HepG2 (cell line): ENCODE measurements around the gene TMCC1. TPM values are rescaled to one million over a fixed set of nuclear protein-coding genes. Genes with fewer than 3 reads are reported as not detected.

Experiments
- ISX ChIP-seq: sonication (generic); formaldehyde crosslinking; conservative IDR thresholded peaks from 2 replicates; pipeline ENCODE4 v1.5.0; 2020; ENCODE audit warnings: missing genetic modification reagents
- JUN ChIP-seq: sonication (generic); formaldehyde crosslinking; IDR thresholded peaks from 2 replicates; pipeline ENCODE4 v1.4.0; 2020; ENCODE audit warnings: mild to moderate bottlenecking, missing genetic modification reagents
- KAT2B ChIP-seq: fragments of 150-350 bp; IDR thresholded peaks from 2 replicates; pipeline ENCODE4 v1.6.1; 2014; ENCODE audit warnings: low read depth, low read length, borderline replicate concordance
- KDM6A ChIP-seq: IDR thresholded peaks from 2 replicates; pipeline ENCODE4 v1.6.1; 2016; ENCODE audit warnings: low read depth
- MED13 ChIP-seq: sonication (generic); formaldehyde crosslinking; IDR thresholded peaks from 2 replicates; pipeline ENCODE4 v1.5.0; 2020; ENCODE audit warnings: missing genetic modification reagents
- NR3C1 ChIP-seq: sonication (generic); formaldehyde crosslinking; IDR thresholded peaks from 2 replicates; pipeline ENCODE4 v1.4.0; 2020; ENCODE audit warnings: missing genetic modification reagents
- RCOR2 ChIP-seq: IDR thresholded peaks from 2 replicates; pipeline ENCODE4 v1.6.1; 2016; ENCODE audit warnings: missing biosample characterization, missing genetic modification reagents
- SALL2 ChIP-seq: sonication (generic); formaldehyde crosslinking; IDR thresholded peaks from 2 replicates; pipeline ENCODE4 v1.8.1; 2023; ENCODE audit warnings: mild to moderate bottlenecking, missing genetic modification reagents, inconsistent platforms
- SOX5 ChIP-seq: IDR thresholded peaks from 2 replicates; pipeline ENCODE4 v1.6.1; 2016; ENCODE audit warnings: borderline replicate concordance
- TFDP2 ChIP-seq: sonication (generic); formaldehyde crosslinking; IDR thresholded peaks from 2 replicates; pipeline ENCODE4 v1.4.0; 2020; ENCODE audit warnings: missing genetic modification reagents
- ZBTB3 ChIP-seq: sonication (generic); formaldehyde crosslinking; IDR thresholded peaks from 2 replicates; pipeline ENCODE4 v1.4.0; 2020; ENCODE audit warnings: low read depth, mild to moderate bottlenecking, moderate library complexity, missing genetic modification reagents, borderline replicate concordance
- ZEB1 ChIP-seq: IDR thresholded peaks from 2 replicates; pipeline ENCODE4 v1.6.1; 2012; ENCODE audit warnings: mild to moderate bottlenecking, low read depth, inconsistent platforms; ENCODE audit not compliant: insufficient replicate concordance
- ZKSCAN1 ChIP-seq: fragments of 150-350 bp; IDR thresholded peaks from 2 replicates; pipeline ENCODE4 v1.6.1; 2014; ENCODE audit warnings: low read length
- ZNF160 ChIP-seq: sonication (generic); formaldehyde crosslinking; IDR thresholded peaks from 2 replicates; pipeline ENCODE4 v1.8.0; 2022; ENCODE audit warnings: mild to moderate bottlenecking, inconsistent platforms, missing genetic modification reagents
- ZNF207 ChIP-seq: fragments of 450-650 bp; IDR thresholded peaks from 2 replicates; pipeline ENCODE4 v1.6.1; 2016; ENCODE audit warnings: antibody characterized with exemption, borderline replicate concordance
- ZNF282 ChIP-seq: fragments of 450-650 bp; IDR thresholded peaks from 2 replicates; pipeline ENCODE4 v1.6.1; 2018; ENCODE audit not compliant: partially characterized antibody
- ZNF33A ChIP-seq: sonication (generic); formaldehyde crosslinking; IDR thresholded peaks from 2 replicates; pipeline ENCODE4 v1.5.1; 2020; ENCODE audit warnings: missing genetic modification reagents, mild to moderate bottlenecking, moderate library complexity, borderline replicate concordance
- ZNF367 ChIP-seq: sonication (generic); formaldehyde crosslinking; IDR thresholded peaks from 2 replicates; pipeline ENCODE4 v1.4.0; 2020; ENCODE audit warnings: missing genetic modification reagents, borderline replicate concordance
- ZNF512 ChIP-seq: sonication (generic); formaldehyde crosslinking; IDR thresholded peaks from 2 replicates; pipeline ENCODE4 v1.4.0; 2020; ENCODE audit warnings: mild to moderate bottlenecking, missing genetic modification reagents
- ZNF562 ChIP-seq: sonication (generic); formaldehyde crosslinking; IDR thresholded peaks from 2 replicates; pipeline ENCODE4 v1.8.0; 2022; ENCODE audit warnings: missing genetic modification reagents, borderline replicate concordance
- ZNF660 ChIP-seq: sonication (generic); formaldehyde crosslinking; IDR thresholded peaks from 2 replicates; pipeline ENCODE4 v1.5.1; 2020; ENCODE audit warnings: mild to moderate bottlenecking, low read depth, missing genetic modification reagents, borderline replicate concordance
- ZNF672 ChIP-seq: sonication (generic); formaldehyde crosslinking; IDR thresholded peaks from 2 replicates; pipeline ENCODE4 v1.8.1; 2022; ENCODE audit warnings: missing genetic modification reagents
- polyA plus RNA-seq, 8 experiments: library from polyadenylated mRNA; depleted of rRNA in 3 of 8; stranded (reverse) in 7 of 8; unstranded in 1 of 8; fragments of >200 nt; fragmentation: Illumina TruSeq in 4 of 8; extraction: Trizol in 4 of 8; gene quantifications; 2 replicates each; pipeline versions ENCODE4 v1.2.1 to v1.2.3, GENCODE V29; 2011 to 2016; ENCODE audit warnings: low read depth in 4 of 8, missing spikeins in 1 of 8, mixed read lengths in 1 of 8; ENCODE audit not compliant: insufficient read depth in 1 of 8
- total RNA-seq, 5 experiments: library from RNA; depleted of rRNA; stranded (reverse); fragments of >200 nt; fragmentation: Illumina TruSeq; extraction: Trizol; gene quantifications; 2 replicates each; pipeline ENCODE4 v1.2.3, GENCODE V29; 2016; ENCODE audit warnings: low read depth in 1 of 5
- TF ChIP-seq, protein P1 (sequence below): sonication (generic); formaldehyde crosslinking; IDR thresholded peaks from 2 replicates; pipeline ENCODE4 v1.4.0; 2020; ENCODE audit warnings: missing genetic modification reagents, borderline replicate concordance
- TF ChIP-seq, protein P2 (sequence below): sonication (generic); formaldehyde crosslinking; conservative IDR thresholded peaks from 2 replicates; pipeline ENCODE4 v1.8.1; 2023; ENCODE audit warnings: missing genetic modification reagents
- TF ChIP-seq, protein P3 (sequence below): IDR thresholded peaks from 2 replicates; pipeline ENCODE4 v1.6.1; 2016

The TMCC1 gene
- total and polyA plus RNA-seq, 2 of the 13 experiments (the other 11 are each of a cell fraction or from before 2014, with no cell fraction given): 12.1 to 264 TPM

DNA sequence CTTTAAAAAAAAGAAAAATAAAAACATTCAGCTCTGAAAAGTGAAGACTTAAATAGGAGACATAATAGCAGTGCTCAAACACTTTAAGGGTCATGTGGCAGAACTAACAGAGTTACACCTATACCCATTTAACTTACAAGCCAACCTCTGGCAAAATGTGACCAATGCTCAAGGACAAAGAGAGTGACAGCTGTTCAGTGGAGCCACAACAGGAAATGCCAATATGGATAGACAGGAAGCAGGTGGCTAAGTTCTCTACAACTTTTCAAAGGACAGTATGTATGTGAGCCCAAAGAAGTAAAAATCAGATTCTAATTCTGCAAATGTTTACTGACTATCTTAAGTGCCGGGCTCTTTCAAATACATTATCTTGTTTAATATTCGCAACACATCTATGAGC lies 3.4 kb downstream of the TMCC1 start (continued):
- TF ChIP-seq ZNF282 (no peak), ZNF367 (CRISPR knock-in tag) (no peak), ZEB1 (no peak), ZNF562 (CRISPR knock-in tag) (no peak), SALL2 (CRISPR knock-in tag) (no peak), ZNF512 (no peak), TFDP2 (CRISPR knock-in tag) (no peak), KAT2B (no peak), NR3C1 (no peak), JUN (CRISPR knock-in tag) (no peak), KDM6A (CRISPR knock-in tag) (no peak), ZNF660 (CRISPR knock-in tag) (no peak), ZKSCAN1 (no peak), ZNF207 (no peak), ZNF160 (CRISPR knock-in tag) (no peak), RCOR2 (peak; percentile 72; the same call in 1 of the 2 replicates), ZNF33A (CRISPR knock-in tag) (no peak), ZNF672 (CRISPR knock-in tag) (no peak), ISX (no peak), SOX5 (peak; percentile 53; the same call in 1 of the 2 replicates), MED13 (CRISPR knock-in tag) (no peak), ZBTB3 (CRISPR knock-in tag) (no peak)
- TF ChIP-seq, protein P1, sequence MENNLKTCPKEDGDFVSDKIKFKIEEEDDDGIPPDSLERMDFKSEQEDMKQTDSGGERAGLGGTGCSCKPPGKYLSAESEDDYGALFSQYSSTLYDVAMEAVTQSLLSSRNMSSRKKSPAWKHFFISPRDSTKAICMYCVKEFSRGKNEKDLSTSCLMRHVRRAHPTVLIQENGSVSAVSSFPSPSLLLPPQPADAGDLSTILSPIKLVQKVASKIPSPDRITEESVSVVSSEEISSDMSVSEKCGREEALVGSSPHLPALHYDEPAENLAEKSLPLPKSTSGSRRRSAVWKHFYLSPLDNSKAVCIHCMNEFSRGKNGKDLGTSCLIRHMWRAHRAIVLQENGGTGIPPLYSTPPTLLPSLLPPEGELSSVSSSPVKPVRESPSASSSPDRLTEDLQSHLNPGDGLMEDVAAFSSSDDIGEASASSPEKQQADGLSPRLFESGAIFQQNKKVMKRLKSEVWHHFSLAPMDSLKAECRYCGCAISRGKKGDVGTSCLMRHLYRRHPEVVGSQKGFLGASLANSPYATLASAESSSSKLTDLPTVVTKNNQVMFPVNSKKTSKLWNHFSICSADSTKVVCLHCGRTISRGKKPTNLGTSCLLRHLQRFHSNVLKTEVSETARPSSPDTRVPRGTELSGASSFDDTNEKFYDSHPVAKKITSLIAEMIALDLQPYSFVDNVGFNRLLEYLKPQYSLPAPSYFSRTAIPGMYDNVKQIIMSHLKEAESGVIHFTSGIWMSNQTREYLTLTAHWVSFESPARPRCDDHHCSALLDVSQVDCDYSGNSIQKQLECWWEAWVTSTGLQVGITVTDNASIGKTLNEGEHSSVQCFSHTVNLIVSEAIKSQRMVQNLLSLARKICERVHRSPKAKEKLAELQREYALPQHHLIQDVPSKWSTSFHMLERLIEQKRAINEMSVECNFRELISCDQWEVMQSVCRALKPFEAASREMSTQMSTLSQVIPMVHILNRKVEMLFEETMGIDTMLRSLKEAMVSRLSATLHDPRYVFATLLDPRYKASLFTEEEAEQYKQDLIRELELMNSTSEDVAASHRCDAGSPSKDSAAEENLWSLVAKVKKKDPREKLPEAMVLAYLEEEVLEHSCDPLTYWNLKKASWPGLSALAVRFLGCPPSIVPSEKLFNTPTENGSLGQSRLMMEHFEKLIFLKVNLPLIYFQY: no peak
- TF ChIP-seq, protein P2, sequence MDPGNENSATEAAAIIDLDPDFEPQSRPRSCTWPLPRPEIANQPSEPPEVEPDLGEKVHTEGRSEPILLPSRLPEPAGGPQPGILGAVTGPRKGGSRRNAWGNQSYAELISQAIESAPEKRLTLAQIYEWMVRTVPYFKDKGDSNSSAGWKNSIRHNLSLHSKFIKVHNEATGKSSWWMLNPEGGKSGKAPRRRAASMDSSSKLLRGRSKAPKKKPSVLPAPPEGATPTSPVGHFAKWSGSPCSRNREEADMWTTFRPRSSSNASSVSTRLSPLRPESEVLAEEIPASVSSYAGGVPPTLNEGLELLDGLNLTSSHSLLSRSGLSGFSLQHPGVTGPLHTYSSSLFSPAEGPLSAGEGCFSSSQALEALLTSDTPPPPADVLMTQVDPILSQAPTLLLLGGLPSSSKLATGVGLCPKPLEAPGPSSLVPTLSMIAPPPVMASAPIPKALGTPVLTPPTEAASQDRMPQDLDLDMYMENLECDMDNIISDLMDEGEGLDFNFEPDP (CRISPR knock-in tag): no peak
- TF ChIP-seq, protein P3, sequence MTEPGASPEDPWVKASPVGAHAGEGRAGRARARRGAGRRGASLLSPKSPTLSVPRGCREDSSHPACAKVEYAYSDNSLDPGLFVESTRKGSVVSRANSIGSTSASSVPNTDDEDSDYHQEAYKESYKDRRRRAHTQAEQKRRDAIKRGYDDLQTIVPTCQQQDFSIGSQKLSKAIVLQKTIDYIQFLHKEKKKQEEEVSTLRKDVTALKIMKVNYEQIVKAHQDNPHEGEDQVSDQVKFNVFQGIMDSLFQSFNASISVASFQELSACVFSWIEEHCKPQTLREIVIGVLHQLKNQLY (CRISPR knock-in tag): no peak
